Measurements from ENCODE around the gene TLCD3B.

- TF ChIP-seq CTCF (IDR thresholded peaks at IDR 0.05) (no peak), MAX (IDR thresholded peaks at IDR 0.05; ENCODE audit: low read depth) (no peak)
Measured at GRCh38 chr16:30065943-30066760, 35.1 kb upstream of the TLCD3B start.
